ENCODE data around the gene MPZL2.

DNA sequence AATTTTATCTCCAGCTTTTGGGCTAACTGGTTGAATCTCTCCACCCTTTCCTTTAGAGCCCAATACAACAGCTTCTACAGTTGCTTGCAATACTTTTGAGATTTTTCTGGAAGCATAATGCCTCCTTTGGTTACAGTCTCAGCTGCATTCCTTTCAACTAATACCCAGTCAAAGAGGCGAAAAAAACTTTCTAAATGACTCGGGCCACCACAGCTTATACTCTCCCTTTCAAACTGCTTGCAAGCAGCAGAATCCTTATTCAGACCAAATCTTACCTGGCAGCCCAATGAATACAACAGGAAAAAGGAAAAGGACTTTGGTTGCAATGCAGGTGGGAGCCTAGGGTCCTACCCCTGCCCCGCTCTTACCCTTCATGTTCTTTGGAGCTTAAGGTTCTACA is 55.1 kb downstream of the MPZL2 start:
- TF ChIP-seq POLR2AphosphoS5 (IDR thresholded peaks at IDR 0.05; ENCODE audit: low read depth, low read length), result no peak
- TF ChIP-seq, protein P1, sequence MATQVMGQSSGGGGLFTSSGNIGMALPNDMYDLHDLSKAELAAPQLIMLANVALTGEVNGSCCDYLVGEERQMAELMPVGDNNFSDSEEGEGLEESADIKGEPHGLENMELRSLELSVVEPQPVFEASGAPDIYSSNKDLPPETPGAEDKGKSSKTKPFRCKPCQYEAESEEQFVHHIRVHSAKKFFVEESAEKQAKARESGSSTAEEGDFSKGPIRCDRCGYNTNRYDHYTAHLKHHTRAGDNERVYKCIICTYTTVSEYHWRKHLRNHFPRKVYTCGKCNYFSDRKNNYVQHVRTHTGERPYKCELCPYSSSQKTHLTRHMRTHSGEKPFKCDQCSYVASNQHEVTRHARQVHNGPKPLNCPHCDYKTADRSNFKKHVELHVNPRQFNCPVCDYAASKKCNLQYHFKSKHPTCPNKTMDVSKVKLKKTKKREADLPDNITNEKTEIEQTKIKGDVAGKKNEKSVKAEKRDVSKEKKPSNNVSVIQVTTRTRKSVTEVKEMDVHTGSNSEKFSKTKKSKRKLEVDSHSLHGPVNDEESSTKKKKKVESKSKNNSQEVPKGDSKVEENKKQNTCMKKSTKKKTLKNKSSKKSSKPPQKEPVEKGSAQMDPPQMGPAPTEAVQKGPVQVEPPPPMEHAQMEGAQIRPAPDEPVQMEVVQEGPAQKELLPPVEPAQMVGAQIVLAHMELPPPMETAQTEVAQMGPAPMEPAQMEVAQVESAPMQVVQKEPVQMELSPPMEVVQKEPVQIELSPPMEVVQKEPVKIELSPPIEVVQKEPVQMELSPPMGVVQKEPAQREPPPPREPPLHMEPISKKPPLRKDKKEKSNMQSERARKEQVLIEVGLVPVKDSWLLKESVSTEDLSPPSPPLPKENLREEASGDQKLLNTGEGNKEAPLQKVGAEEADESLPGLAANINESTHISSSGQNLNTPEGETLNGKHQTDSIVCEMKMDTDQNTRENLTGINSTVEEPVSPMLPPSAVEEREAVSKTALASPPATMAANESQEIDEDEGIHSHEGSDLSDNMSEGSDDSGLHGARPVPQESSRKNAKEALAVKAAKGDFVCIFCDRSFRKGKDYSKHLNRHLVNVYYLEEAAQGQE (IDR thresholded peaks at IDR 0.05; ENCODE audit: insufficient read depth in 1 of 2, low read depth in 2 of 2, low read length in 2 of 2), result no peak
- no peak for TF ChIP-seq SIN3A (IDR thresholded peaks at IDR 0.05; ENCODE audit: borderline replicate concordance, insufficient read depth, low read length)
- TF ChIP-seq FOXP2 (optimal IDR thresholded peaks at IDR 0.05; ENCODE audit: borderline replicate concordance, extremely low read depth, extremely low read length, insufficient read depth), result no peak
- TF ChIP-seq TAF1 (IDR thresholded peaks at IDR 0.05; ENCODE audit: borderline replicate concordance, insufficient read depth, low read length), result no peak
